ENCODE results near the gene CSAD. TPM values are rescaled to one million over a fixed set of nuclear protein-coding genes. Genes with fewer than 3 reads are reported as not detected.

Gene CSAD
- total RNA-seq, 2 experiments from 2014 or later = 14.1 to 14.8 TPM

DNA sequence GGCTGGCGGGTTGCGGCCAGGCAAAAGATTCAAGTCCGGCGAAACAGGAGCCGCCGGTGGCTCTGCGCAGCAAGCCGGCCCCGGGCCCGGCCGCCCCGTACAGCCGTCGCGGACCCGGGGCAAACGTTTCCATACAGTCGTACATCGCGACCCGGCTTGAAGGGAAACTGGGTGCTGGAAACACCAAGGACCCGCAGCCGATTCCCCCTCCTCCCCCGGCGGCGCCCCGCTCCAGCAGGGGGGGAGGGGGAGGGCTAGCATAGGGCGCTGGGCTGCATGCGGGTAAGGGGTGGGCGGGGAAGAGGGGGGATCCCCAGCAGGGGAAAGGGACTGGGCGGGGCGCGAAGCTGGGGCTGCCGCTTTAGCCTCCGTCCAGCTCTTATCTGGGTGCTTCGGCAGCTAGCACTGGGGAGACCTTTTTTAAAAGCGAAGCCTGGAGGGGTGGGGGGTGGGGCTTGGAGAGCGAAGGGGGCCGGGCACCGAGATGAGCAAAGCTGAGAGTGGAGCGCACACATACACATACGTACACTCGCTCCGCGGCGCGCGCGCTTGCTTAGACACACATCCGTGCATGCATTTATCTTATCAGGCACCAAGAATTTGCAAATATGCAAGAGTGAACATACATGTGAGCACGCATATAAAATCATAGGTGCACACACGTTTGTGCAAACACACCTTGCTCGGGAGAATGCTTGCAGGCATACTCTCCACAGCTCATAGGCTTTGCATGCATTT is 39.4 kb upstream of the CSAD start:
- CTCF ChIA-PET = interaction anchor here (0.9 to 12.0 kb wide), 13 partner anchors 7 to 139 kb away, joined by 3 to 107 read pairs (median 4); partner anchors contain the start of genes AAAS, ESPL1 and ITGB7

DNA sequence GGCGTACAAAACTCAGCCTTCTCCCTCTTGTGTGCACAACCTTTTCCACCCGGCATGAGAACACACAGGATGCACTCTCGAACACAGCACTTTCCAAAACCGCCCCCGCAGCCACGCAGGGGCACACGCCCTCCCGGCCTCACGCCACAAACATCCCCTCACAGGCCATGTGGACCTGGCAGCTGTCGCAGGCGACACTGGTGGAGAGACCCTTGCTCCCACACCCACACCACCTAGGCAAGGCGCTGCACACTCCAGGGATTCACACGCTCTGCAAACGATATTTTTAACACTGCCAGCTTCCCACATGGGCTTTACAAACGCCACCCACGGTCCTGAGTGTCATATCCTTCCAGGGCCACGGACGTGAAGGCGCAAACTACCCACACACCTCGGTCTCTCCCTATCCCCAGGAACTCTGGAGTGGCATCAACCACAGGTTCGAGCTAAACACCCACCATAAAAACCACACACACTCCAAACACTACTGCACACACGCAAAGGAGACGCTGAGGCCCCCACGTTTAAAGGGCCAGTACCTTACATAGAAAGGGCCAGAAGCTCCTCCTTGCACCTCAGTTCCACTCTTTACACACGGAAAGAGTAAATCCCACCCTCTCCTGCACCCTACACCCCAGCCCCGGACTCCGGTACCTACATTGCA is 38.7 kb upstream of the CSAD start:
- CTCF ChIA-PET = interaction anchor here (0.9 to 12.0 kb wide), 12 partner anchors 8 to 139 kb away, joined by 3 to 107 read pairs (median 4); partner anchors contain the start of genes AAAS, ESPL1 and ITGB7
- POLR2A ChIA-PET = interaction anchor here (0.5 to 1.9 kb wide), 9 partner anchors 9 to 281 kb away, joined by 4 to 19 read pairs (median 5); partner anchors contain the start of genes AAAS, CSAD, ESPL1 and TARBP2

More for the DNA sequence above, 39.4 kb upstream of the CSAD start:
- POLR2A ChIA-PET = interaction anchor here (0.9 to 1.9 kb wide), 7 partner anchors 9 to 104 kb away, joined by 4 to 19 read pairs (median 5); partner anchors contain the start of genes AAAS and ESPL1

- POLR2A ChIA-PET = interaction anchor here (1.5 to 1.9 kb wide), 3 partner anchors 11 to 49 kb away, joined by 4 to 19 read pairs (median 8); partner anchors contain the start of genes CSAD, ESPL1 and ZNF740
- CTCF ChIA-PET = interaction anchor here (0.6 to 12.0 kb wide), 15 partner anchors 9 to 152 kb away, joined by 3 to 107 read pairs (median 3); partner anchors contain the start of genes AAAS, ESPL1, ITGB7 and MYG1
Observed at GRCh38 chr12:53218551-53219291, 38.0 kb upstream of the CSAD start.

DNA sequence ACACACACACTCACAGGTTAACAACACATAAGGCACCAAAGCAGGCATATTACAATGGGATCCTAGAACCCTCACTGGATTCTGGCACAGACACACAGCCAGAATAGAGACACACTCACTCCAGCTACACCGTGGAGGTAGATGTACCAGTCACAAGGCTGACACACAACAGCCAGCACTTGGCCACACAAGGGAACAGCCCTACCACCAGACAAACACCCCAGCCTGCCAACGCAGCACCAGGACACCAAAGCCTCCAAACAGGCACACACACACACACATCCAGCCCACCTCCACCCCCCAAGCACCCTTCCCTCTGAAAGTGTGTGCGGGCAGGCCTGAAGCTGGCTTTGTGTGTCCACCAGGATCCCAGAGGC is 37.2 kb upstream of the CSAD start:
- ChIA-PET CTCF (interaction anchor here (0.6 to 12.0 kb wide), 6 partner anchors 34 to 152 kb away, joined by 3 to 107 read pairs (median 3); partner anchors contain the start of genes ESPL1 and MYG1), POLR2A (interaction anchor here (1.8 kb wide), 1 partner anchor 37 kb away, joined by 8 read pairs; the partner anchor contains the start of genes CSAD and ZNF740)

DNA sequence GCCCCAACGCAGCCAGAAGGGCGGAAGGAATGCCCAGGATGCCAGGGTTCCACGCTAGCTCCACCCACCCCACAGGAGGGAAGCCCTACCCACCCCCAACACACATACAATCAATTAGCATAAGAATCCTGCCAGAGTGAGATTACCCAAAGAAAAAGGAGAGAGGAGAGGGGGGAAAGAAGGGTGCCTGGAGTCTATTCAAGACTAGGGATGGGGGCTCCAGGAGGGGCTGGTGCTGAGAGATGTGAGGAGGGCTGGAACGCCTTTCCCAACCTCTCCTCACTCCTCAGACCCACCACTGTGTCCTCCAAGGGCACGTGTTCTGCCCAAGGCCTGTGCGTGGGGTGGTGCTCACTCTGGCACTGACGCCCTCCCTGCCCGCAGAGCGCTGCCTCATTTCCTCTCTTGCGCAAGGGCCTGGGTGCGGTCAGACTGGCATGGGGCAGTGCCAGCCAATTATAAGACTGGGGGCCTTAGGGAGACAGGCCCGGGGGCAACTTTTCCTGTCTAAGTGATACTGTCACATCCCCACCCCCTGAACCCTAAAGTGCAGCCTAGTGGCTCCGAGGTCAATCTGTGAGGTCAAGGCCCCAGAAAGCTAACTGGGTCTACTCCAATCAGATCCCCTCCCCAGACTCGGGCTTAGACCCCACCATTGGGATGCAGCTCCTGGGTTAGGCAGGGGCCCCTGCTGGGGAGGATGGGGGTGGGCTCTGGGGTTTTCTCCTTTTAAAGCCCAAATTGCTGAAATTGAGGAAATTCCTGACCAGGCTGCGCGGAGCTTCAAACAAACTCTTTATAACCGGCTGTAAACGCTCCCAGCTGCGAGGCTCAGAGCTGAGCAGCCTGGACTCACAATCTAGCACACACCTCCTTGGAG is 36.6 kb upstream of the CSAD start:
- CTCF ChIA-PET = interaction anchor here (1.0 to 12.0 kb wide), 7 partner anchors 34 to 151 kb away, joined by 3 to 107 read pairs (median 5); partner anchors contain the start of genes AAAS, ESPL1 and MYG1
- POLR2A ChIA-PET = interaction anchor here (1.0 kb wide), 1 partner anchor 51 kb away, joined by 4 read pairs; the partner anchor contains the start of gene ESPL1

DNA sequence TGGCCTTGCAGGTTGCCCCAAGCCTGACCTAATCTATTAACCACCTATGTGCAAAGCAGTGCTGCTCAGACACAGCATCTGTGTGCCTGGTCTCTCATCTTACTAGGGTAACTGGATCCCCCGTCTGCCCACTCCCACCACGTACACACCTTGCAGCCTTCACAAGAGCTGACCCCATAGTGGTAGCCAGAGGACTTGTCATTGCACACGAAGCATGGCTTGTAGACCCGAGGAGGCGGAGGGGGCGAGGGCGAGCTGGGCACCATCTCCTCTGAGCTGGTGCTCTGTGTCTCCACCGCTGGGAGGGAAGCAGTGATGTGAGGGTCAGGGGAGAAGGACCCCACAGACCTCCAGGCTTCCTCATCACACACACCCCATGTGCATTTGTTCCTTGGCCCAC is 34.8 kb upstream of the CSAD start:
- ChIA-PET CTCF (interaction anchor here (0.8 to 12.0 kb wide), 8 partner anchors 14 to 169 kb away, joined by 3 to 107 read pairs (median 6); partner anchors contain the start of genes AAAS and ESPL1), POLR2A (no interaction called here)

GRCh38 chr12:53214687-53215455 is 34.1 kb upstream of the CSAD start:
- POLR2A ChIA-PET = interaction anchor here (0.9 kb wide), 1 partner anchor 62 kb away, joined by 3 read pairs; no protein-coding TSS in a partner anchor
- CTCF ChIA-PET = interaction anchor here (1.0 to 12.0 kb wide), 16 partner anchors 11 to 130 kb away, joined by 3 to 107 read pairs (median 20); partner anchors contain the start of genes AAAS, ESPL1 and MYG1

DNA sequence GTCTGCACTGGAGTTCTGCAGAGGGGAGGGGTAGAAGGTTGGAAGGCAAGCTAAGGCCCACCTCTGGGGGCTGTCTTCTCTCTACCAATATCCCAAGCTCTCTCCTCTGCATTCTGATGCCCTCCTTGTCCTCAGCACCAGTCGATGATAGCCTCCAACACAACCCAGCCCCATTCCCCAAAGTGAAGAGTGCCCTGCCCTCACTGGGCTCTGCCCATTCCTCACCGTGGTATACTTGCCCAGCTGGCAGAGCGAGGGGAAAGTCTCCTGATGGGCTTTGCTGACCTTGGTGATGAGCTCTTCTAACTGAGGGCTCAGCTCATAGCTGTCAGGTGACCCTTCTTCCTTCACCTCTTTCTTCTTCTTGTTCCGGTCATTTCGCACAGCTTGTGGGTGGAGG is 33.5 kb upstream of the CSAD start:
- POLR2A ChIA-PET = interaction anchor here (0.9 kb wide), 1 partner anchor 63 kb away, joined by 3 read pairs; no protein-coding TSS in a partner anchor
- CTCF ChIA-PET = interaction anchor here (0.7 to 12.0 kb wide), 25 partner anchors 11 to 134 kb away, joined by 3 to 107 read pairs (median 11); partner anchors contain the start of genes AAAS, CSAD, ESPL1 and MYG1

DNA sequence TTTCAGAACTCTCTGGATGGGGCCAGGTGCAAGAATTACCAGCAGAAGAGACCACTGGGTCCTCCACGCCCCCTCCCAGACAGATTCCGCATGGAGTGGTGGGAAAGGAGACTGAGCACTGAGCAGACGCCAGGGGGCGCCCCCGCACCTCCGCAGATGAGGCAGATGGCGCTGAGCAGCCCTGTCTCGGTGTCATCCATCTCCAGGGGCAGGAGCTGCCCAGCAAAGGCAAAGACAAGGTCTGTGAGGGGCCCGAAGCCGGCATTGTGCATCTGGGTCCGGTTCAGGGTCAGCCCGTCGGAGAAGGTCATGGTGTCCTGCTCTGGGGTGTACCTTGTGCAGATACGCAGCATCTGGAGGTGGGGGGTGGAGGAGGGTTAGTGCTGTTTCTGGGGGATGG is 32.6 kb upstream of the CSAD start:
- ChIA-PET CTCF (interaction anchor here (0.6 to 12.0 kb wide), 40 partner anchors 7 to 133 kb away, joined by 3 to 107 read pairs (median 5); partner anchors contain the start of genes AAAS, CSAD, ESPL1 and MYG1), POLR2A (interaction anchor here (0.6 kb wide), 2 partner anchors 34 to 143 kb away, joined by 3 to 4 read pairs; no protein-coding TSS in a partner anchor)

DNA sequence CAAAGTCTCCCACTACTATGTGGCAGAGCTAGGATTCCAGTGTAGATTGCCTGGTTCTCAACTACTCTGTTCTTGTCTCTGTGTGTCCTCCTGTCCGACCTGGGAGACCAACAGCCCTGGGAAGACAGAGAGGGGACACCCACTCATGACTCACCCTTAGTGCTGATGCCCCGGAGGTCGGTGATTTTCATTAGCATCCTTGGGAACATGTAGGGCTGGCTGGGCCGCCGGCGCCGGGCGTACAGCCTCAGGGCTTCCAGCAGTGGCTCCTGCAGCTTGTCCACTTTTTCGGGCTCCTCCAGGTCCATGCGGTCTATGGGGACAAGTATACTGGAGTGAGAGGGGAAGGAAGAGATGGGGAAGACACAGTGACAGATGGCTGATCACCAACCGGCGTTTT is 32.2 kb upstream of the CSAD start:
- CTCF ChIA-PET = interaction anchor here (0.7 to 12.0 kb wide), 26 partner anchors 7 to 123 kb away, joined by 3 to 107 read pairs (median 14); partner anchors contain the start of genes AAAS, CSAD, ESPL1 and MYG1
- POLR2A ChIA-PET = interaction anchor here (0.6 kb wide), 1 partner anchor 34 kb away, joined by 4 read pairs; no protein-coding TSS in a partner anchor

DNA sequence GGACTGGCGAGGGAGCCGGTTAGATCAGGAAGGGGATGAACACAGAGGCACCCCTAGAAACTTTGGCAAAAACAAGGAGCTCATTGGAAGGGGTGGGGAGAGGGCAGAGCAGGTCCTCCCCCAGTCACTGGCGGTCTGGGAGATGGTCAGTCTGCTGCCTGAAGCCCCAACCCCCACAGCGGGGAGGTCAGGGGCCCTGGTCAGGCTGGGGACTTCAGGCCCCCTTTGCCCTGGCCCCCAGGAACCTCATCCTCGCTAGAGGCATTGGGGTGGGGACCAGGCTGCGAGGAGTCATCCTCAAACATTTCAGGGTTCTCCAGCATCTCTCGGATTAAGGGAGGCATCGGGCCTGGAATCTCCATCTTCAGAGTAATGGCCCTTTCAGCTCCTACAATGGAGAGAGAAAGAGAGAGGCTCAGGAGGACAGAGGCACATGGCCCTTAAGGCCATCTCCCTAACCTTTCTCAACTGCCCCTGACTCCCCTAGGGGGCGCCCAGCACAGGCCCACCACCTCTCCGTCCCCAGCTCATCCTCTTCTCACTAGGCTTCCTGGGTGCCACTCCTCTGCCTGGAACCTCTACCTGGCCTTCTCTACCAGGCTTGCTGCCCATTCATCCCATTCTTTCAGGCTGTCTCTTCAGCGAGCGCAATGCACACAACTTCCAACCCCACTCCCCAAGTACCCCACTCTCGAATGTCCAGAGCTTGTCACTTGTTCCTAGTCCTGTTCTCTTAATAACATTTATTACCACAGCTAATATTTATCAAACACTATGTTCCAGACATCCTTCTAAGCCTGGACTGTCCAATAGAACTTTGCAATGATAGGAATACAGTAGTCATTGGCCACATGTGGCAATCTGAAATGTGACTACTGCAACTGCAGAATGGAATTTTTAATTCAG is 31.0 kb upstream of the CSAD start:
- CTCF ChIA-PET = interaction anchor here (0.5 to 12.0 kb wide), 22 partner anchors 9 to 352 kb away, joined by 3 to 107 read pairs (median 8); partner anchors contain the start of genes AAAS, CSAD, ESPL1 and MYG1
- POLR2A ChIA-PET = interaction anchor here (1.0 kb wide), 1 partner anchor 26 kb away, joined by 3 read pairs; no protein-coding TSS in a partner anchor

DNA sequence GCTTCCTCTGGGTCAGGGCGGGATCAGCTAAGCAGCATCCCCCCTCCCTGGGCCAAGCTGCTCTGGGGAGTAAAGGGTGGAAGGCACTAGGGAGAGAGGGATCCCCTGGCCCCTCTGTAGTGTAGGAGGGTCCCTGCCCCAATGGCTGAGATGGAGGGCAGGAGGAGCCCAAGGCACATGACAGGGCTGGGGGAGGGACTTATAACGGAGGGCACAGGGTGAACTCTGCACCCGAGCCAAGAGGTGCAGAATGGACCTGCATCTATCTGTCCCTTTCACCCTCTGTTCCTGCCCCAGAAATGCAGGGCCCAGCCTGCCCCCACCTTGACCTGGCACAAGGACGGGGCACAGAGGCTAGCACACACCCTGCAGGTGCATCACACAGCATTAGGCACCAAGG is 30.1 kb upstream of the CSAD start:
- CTCF ChIA-PET = interaction anchor here (0.5 to 12.0 kb wide), 14 partner anchors 9 to 134 kb away, joined by 3 to 107 read pairs (median 6); partner anchors contain the start of genes AAAS, CSAD, ESPL1 and PFDN5
- POLR2A ChIA-PET = interaction anchor here (1.5 kb wide), 1 partner anchor 9 kb away, joined by 4 read pairs; no protein-coding TSS in a partner anchor

- CTCF ChIA-PET = interaction anchor here (0.8 to 6.9 kb wide), 9 partner anchors 11 to 112 kb away, joined by 3 to 49 read pairs (median 3); partner anchors contain the start of gene AAAS
- POLR2A ChIA-PET = interaction anchor here (1.0 to 1.5 kb wide), 2 partner anchors 11 to 86 kb away, joined by 4 read pairs; partner anchors contain the start of gene PFDN5
Observed at GRCh38 chr12:53208877-53209463, 28.2 kb upstream of the CSAD start.

DNA sequence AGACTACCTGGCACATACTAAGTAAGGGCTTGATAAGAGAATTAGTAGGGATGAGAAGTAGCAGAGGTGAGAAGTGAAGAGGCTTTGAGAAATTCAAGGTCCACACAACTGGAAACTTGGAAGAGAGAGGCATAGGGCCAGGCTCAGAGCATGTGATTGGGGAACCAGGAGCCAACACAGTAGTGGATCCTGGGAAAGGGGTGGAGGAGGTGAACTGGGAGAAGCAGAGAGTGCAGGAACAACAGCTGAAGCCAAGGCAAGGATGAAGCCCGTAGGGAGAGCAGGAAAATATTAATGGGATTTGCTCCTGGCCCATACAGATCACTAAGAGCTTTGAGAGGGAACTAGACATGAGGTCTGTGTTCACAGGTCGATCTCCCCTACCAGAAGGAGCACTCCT is 27.7 kb upstream of the CSAD start:
- ChIA-PET POLR2A (interaction anchor here (1.0 to 2.2 kb wide), 2 partner anchors 28 to 87 kb away, joined by 4 to 21 read pairs; partner anchors contain the start of genes CSAD, PFDN5 and ZNF740), CTCF (interaction anchor here (0.8 to 6.9 kb wide), 10 partner anchors 11 to 137 kb away, joined by 3 to 49 read pairs (median 4); partner anchors contain the start of gene AAAS)

Data from activated CD8-positive, alpha-beta memory T cell treated with anti-CD3 and anti-CD28 coated beads for 36 hours (primary cell).